Nephron (organoid): ENCODE measurements around the gene BRCA1.

Source experiments
- H3K27ac Mint-ChIP-seq, 3 experiments: 2 replicates each; pipeline ENCODE4 v1.8.0; 2020; ENCODE audit warnings: mixed read lengths in 3 of 3, mild to moderate bottlenecking in 2 of 3, moderate library complexity in 1 of 3
- H3K27me3 Mint-ChIP-seq: 2 replicates; pipeline ENCODE4 v1.8.0; 2021; ENCODE audit warnings: low read depth, mild to moderate bottlenecking, moderate library complexity, mixed read lengths
- H3K36me3 Mint-ChIP-seq: 2 replicates; pipeline ENCODE4 v1.8.0; 2020; ENCODE audit warnings: low read depth, mixed read lengths
- H3K4me1 Mint-ChIP-seq: 2 replicates; pipeline ENCODE4 v1.8.0; 2020; ENCODE audit warnings: mixed read lengths
- H3K4me3 Mint-ChIP-seq, 3 experiments: 2 replicates each; pipeline ENCODE4 v1.8.0; 2020; ENCODE audit warnings: mild to moderate bottlenecking in 3 of 3, mixed read lengths in 3 of 3, moderate library complexity in 2 of 3
- H3K9me3 Mint-ChIP-seq: 2 replicates; pipeline ENCODE4 v1.8.0; 2020; ENCODE audit warnings: mixed read lengths
- CTCF ChIP-seq, 3 experiments: fragments of 200-600 bp; sonication (generic); IDR thresholded peaks; one replicate each; pipeline ENCODE4 v1.5.0; 2021; ENCODE audit warnings: antibody characterized with exemption in 3 of 3; ENCODE audit not compliant: unreplicated experiment in 3 of 3

Gene BRCA1

GRCh38 chr17:43020789-43021740 is 104.1 kb downstream of the BRCA1 start:
- H3K36me3 Mint-ChIP-seq: peaks cover 10% of the 10 kb centered on the region
- H3K27ac Mint-ChIP-seq: peak overlapping the region; percentile 79 to 91 (median 86)
- no peaks in the 10 kb centered on the region for H3K9me3 Mint-ChIP-seq
- H3K4me3 Mint-ChIP-seq: peak overlapping the region; percentile 93 to 95 (median 95)
- peaks cover 30% of the 10 kb centered on the region for H3K4me1 Mint-ChIP-seq
- TF ChIP-seq CTCF (IDR thresholded peaks at IDR 0.05; ENCODE audit: unreplicated experiment in 3 of 3): no peak
- no peaks in the 10 kb centered on the region for H3K27me3 Mint-ChIP-seq

GRCh38 chr17:43020030-43020621 is 105.0 kb downstream of the BRCA1 start:
- Mint-ChIP-seq H3K4me3 (peak overlapping the region; percentile 93 to 95 (median 95)), H3K27me3 (no peaks in the 10 kb centered on the region), H3K4me1 (peaks cover 32% of the 10 kb centered on the region), H3K36me3 (peaks cover 20% of the 10 kb centered on the region), H3K9me3 (no peaks in the 10 kb centered on the region), H3K27ac (peak overlapping the region; percentile 74 to 91 (median 86))
- TF ChIP-seq CTCF (IDR thresholded peaks at IDR 0.05; ENCODE audit: unreplicated experiment in 3 of 3): no peak

GRCh38 chr17:43019418-43019817 is 105.7 kb downstream of the BRCA1 start:
- H3K36me3 Mint-ChIP-seq: peaks cover 24% of the 10 kb centered on the region
- H3K27ac Mint-ChIP-seq: peak overlapping the region; percentile 74 to 91 (median 86)
- H3K27me3 Mint-ChIP-seq: no peaks in the 10 kb centered on the region
- peak overlapping the region; percentile 93 to 95 (median 95) for H3K4me3 Mint-ChIP-seq
- H3K9me3 Mint-ChIP-seq: no peaks in the 10 kb centered on the region
- H3K4me1 Mint-ChIP-seq: peaks cover 31% of the 10 kb centered on the region
- TF ChIP-seq CTCF (IDR thresholded peaks at IDR 0.05; ENCODE audit: unreplicated experiment in 3 of 3): no peak

GRCh38 chr17:43018932-43019331 is 106.2 kb downstream of the BRCA1 start:
- peaks cover 24% of the 10 kb centered on the region for H3K36me3 Mint-ChIP-seq
- peaks cover 28% of the 10 kb centered on the region for H3K4me1 Mint-ChIP-seq
- no peak for TF ChIP-seq CTCF (IDR thresholded peaks at IDR 0.05; ENCODE audit: unreplicated experiment in 3 of 3)
- no peaks in the 10 kb centered on the region for H3K27me3 Mint-ChIP-seq
- no peaks in the 10 kb centered on the region for H3K9me3 Mint-ChIP-seq
- H3K4me3 Mint-ChIP-seq: peak overlapping the region; percentile 6 to 68 (median 62)
- peak overlapping the region; percentile 7 to 74 (median 71) for H3K27ac Mint-ChIP-seq

- Mint-ChIP-seq H3K4me3 (peak overlapping the region; percentile 49 to 68 (median 57)), H3K36me3 (peaks cover 24% of the 10 kb centered on the region), H3K9me3 (no peaks in the 10 kb centered on the region), H3K4me1 (peaks cover 28% of the 10 kb centered on the region), H3K27me3 (no peaks in the 10 kb centered on the region), H3K27ac (peak overlapping the region; percentile 7 to 74 (median 71))
- TF ChIP-seq CTCF (IDR thresholded peaks at IDR 0.05; ENCODE audit: unreplicated experiment in 3 of 3): no peak
Observed at GRCh38 chr17:43018008-43018853, 106.9 kb downstream of the BRCA1 start.
